Measurements from ENCODE around the gene DUSP1.

DUSP1 gene

GRCh38 chr5:172774561-172775315, 3.7 kb upstream of the DUSP1 start:
- TF ChIP-seq GATA3 (IDR thresholded peaks at IDR 0.05; ENCODE audit: low read depth, low read length) (no peak), GATA2 (IDR thresholded peaks at IDR 0.05; ENCODE audit: low read depth, low read length) (no peak)

GRCh38 chr5:172773481-172774469, 2.8 kb upstream of the DUSP1 start:
- TF ChIP-seq GATA2 (IDR thresholded peaks at IDR 0.05; ENCODE audit: low read depth, low read length) (no peak), GATA3 (IDR thresholded peaks at IDR 0.05; ENCODE audit: low read depth, low read length) (no peak)

GRCh38 chr5:172772112-172772906, 1.3 kb upstream of the DUSP1 start:
- TF ChIP-seq GATA3 (IDR thresholded peaks at IDR 0.05; ENCODE audit: low read depth, low read length) (no peak), GATA2 (IDR thresholded peaks at IDR 0.05; ENCODE audit: low read depth, low read length) (no peak)

- TF ChIP-seq GATA3 (IDR thresholded peaks at IDR 0.05; ENCODE audit: low read depth, low read length) (no peak), GATA2 (IDR thresholded peaks at IDR 0.05; ENCODE audit: low read depth, low read length) (no peak)
Observed at GRCh38 chr5:172771439-172772111, 580 bp upstream of the DUSP1 start.

- TF ChIP-seq GATA2 (IDR thresholded peaks at IDR 0.05; ENCODE audit: low read depth, low read length): no peak
Observed at GRCh38 chr5:172770374-172770674, 671 bp downstream of the DUSP1 start.

- no peak for TF ChIP-seq GATA2 (IDR thresholded peaks at IDR 0.05; ENCODE audit: low read depth, low read length)
- TF ChIP-seq GATA3 (IDR thresholded peaks at IDR 0.05; ENCODE audit: low read depth, low read length): no peak
Observed at GRCh38 chr5:172769616-172770373, 1.2 kb downstream of the DUSP1 start.

GRCh38 chr5:172769342-172769615, 1.7 kb downstream of the DUSP1 start:
- no peak for TF ChIP-seq GATA2 (IDR thresholded peaks at IDR 0.05; ENCODE audit: low read depth, low read length)

GRCh38 chr5:172768573-172769341, 2.2 kb downstream of the DUSP1 start:
- TF ChIP-seq GATA2 (IDR thresholded peaks at IDR 0.05; ENCODE audit: low read depth, low read length): no peak
- no peak for TF ChIP-seq GATA3 (IDR thresholded peaks at IDR 0.05; ENCODE audit: low read depth, low read length)

GRCh38 chr5:172768098-172768572, 2.9 kb downstream of the DUSP1 start:
- TF ChIP-seq GATA2 (IDR thresholded peaks at IDR 0.05; ENCODE audit: low read depth, low read length): no peak
- no peak for TF ChIP-seq GATA3 (IDR thresholded peaks at IDR 0.05; ENCODE audit: low read depth, low read length)

- no peak for TF ChIP-seq GATA3 (IDR thresholded peaks at IDR 0.05; ENCODE audit: low read depth, low read length)
Observed at GRCh38 chr5:172766287-172767108, 4.5 kb downstream of the DUSP1 start.

- TF ChIP-seq GATA3 (IDR thresholded peaks at IDR 0.05; ENCODE audit: low read depth, low read length) (no peak), GATA2 (IDR thresholded peaks at IDR 0.05; ENCODE audit: low read depth, low read length) (no peak)
Observed at GRCh38 chr5:172765766-172766286, 5.2 kb downstream of the DUSP1 start.
